K562 (cell line): ENCODE results near the gene BHLHE23. TPM values are rescaled to one million over a fixed set of nuclear protein-coding genes. Genes with fewer than 3 reads are reported as not detected.

Experiments
- BHLHE40 ChIP-seq: IDR thresholded peaks from 2 replicates; pipeline ENCODE4 v1.6.1; 2011; ENCODE audit warnings: low read length, improper control_type of control experiment
- CHCHD3 ChIP-seq: fragments of 250-450 bp; sonication (Bioruptor Pico); IDR thresholded peaks from 2 replicates; pipeline ENCODE4 v2.1.2; 2022; ENCODE audit warnings: mild to moderate bottlenecking
- KAT2B ChIP-seq: IDR thresholded peaks from one replicate; pipeline ENCODE4 v1.6.1; 2012; ENCODE audit warnings: low read depth, mild to moderate bottlenecking, control low read depth, inconsistent platforms, low read length, moderate library complexity
- POLR2B ChIP-seq: fragments of 450-650 bp; IDR thresholded peaks from 2 replicates; pipeline ENCODE4 v1.6.1; 2018; ENCODE audit warnings: low read depth; ENCODE audit not compliant: partially characterized antibody
- POU5F1 ChIP-seq: fragments of 150-350 bp; IDR thresholded peaks from 2 replicates; pipeline ENCODE4 v1.6.1; 2014; ENCODE audit warnings: borderline replicate concordance, low read length, low read depth, mild to moderate bottlenecking; ENCODE audit not compliant: partially characterized antibody
- TOE1 ChIP-seq, 2 experiments: fragments of 450-650 bp in 1 of 2; sonication (generic) in 1 of 2; formaldehyde crosslinking in 1 of 2; IDR thresholded peaks; 2 replicates each; pipeline versions ENCODE4 v1.7.1 to v1.8.0; 2016 to 2022; ENCODE audit warnings: borderline replicate concordance in 2 of 2, mild to moderate bottlenecking in 2 of 2, antibody characterized with exemption in 1 of 2, inconsistent platforms in 1 of 2, low read depth in 1 of 2, missing genetic modification reagents in 1 of 2, moderate library complexity in 1 of 2
- ZBTB1 ChIP-seq: sonication (generic); formaldehyde crosslinking; IDR thresholded peaks from 2 replicates; pipeline ENCODE4 v1.8.1; 2023; ENCODE audit warnings: missing genetic modification reagents, low read depth, mild to moderate bottlenecking, borderline replicate concordance
- ZC3H11A ChIP-seq: IDR thresholded peaks from 2 replicates; pipeline ENCODE4 v1.6.1; 2012; ENCODE audit warnings: low read depth, low read length, improper control_type of control experiment
- ZNF212 ChIP-seq: fragments of 450-650 bp; formaldehyde crosslinking; IDR thresholded peaks from 2 replicates; pipeline ENCODE4 v1.4.0; 2020; ENCODE audit warnings: mild to moderate bottlenecking
- ZNF24 ChIP-seq: fragments of 450-650 bp; IDR thresholded peaks from 2 replicates; pipeline ENCODE4 v1.6.1; 2016
- ZNF445 ChIP-seq: fragments of 250-450 bp; sonication (Bioruptor Pico); IDR thresholded peaks from 2 replicates; pipeline ENCODE4 v1.4.0; 2020; ENCODE audit warnings: low read depth, mild to moderate bottlenecking, moderate library complexity
- polyA plus RNA-seq, 8 experiments: library from polyadenylated mRNA; depleted of rRNA in 4 of 8; stranded (reverse) in 5 of 8; unstranded in 3 of 8; fragments of >200 nt; fragmentation: Nextera tagmentation in 2 of 8; fragmentation: Illumina TruSeq in 1 of 8; extraction: Ambion mirVana in 2 of 8; extraction: Trizol in 1 of 8; gene quantifications; 2 replicates each; pipeline versions ENCODE4 v1.2.1 to v1.2.3, GENCODE V29; 2011 to 2014; ENCODE audit warnings: inconsistent platforms in 1 of 8, missing spikeins in 1 of 8
- total RNA-seq, 7 experiments: library from RNA; depleted of rRNA in 6 of 7; stranded (reverse); fragments of >200 nt in 6 of 7; fragmentation: Illumina TruSeq in 2 of 7; extraction: Trizol in 2 of 7; gene quantifications; 2 replicates each; pipeline versions ENCODE4 v1.2.1 to v1.2.3, GENCODE V29; 2011 to 2021; ENCODE audit warnings: low replicate concordance in 1 of 7
- TF ChIP-seq, protein P1 (sequence below): sonication (generic); formaldehyde crosslinking; IDR thresholded peaks from 2 replicates; pipeline ENCODE4 v1.8.1; 2023; ENCODE audit warnings: mild to moderate bottlenecking, missing genetic modification reagents, moderate library complexity
- TF ChIP-seq, protein P2 (sequence below): sonication (generic); formaldehyde crosslinking; IDR thresholded peaks from 2 replicates; pipeline ENCODE4 v1.8.0; 2022; ENCODE audit warnings: mild to moderate bottlenecking, missing genetic modification reagents
- TF ChIP-seq, protein P3 (sequence below): sonication (generic); formaldehyde crosslinking; IDR thresholded peaks from 2 replicates; pipeline ENCODE4 v1.8.0; 2023; ENCODE audit warnings: mild to moderate bottlenecking, missing genetic modification reagents
- TF ChIP-seq, protein P4 (sequence below): sonication (generic); formaldehyde crosslinking; IDR thresholded peaks from 2 replicates; pipeline ENCODE4 v1.8.1; 2023; ENCODE audit warnings: mild to moderate bottlenecking, missing genetic modification reagents

Gene BHLHE23
- total and polyA plus RNA-seq, 9 of the 15 experiments (the other 6 are each of a cell fraction or from before 2014, with no cell fraction given), result not detected

DNA sequence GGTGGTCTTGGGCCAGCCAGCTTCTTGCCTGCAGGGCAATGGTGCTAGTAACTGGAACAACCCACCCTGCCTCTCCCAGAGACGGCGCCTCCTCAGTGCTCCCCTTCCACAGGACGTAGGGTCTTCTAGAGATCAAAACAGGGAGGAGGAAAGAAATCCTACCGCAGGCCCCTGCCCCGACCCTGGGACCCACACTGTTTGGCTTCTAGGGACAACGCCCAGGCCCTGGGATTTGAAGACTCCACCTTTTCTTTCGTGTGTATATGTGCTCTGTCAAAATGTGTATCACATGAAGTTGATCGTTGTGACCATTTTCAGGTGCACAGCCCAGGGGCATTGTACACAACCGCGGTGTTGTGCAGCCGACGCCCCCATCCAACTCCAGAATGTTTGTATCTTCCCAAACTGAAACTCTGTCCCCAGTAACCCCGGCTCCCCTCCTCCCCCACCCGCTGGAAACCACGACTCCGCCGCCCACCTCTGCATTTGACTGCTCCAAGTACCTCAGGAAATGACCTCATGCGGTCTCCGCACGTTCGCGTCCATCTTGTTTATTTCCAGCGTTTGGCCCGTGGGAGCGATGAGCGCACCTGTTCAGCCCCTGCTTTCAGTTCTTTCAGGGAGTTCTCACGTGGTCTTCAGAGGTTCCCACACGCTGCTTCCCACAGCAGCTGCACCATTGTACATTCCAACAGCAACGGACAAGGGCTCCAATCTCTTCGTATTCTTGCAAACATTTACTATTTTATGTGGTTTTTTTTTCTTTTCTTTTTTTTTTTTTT lies 3.4 kb upstream of the BHLHE23 start (continued):
- TF ChIP-seq ZC3H11A (no peak), ZBTB1 (CRISPR knock-in tag) (no peak), POLR2B (no peak), CHCHD3 (CRISPR knock-in tag) (no peak), TOE1 (IDR thresholded peaks at IDR 0.05; ENCODE audit: borderline replicate concordance) (no peak), TOE1 (CRISPR knock-in tag; IDR thresholded peaks at IDR 0.05; ENCODE audit: borderline replicate concordance, low read depth) (no peak), ZNF445 (CRISPR knock-in tag) (no peak), KAT2B (no peak), ZNF212 (CRISPR knock-in tag) (no peak), ZNF24 (no peak), BHLHE40 (peak; percentile 54; the same call in 1 of the 2 replicates), POU5F1 (no peak)
- TF ChIP-seq, protein P1, sequence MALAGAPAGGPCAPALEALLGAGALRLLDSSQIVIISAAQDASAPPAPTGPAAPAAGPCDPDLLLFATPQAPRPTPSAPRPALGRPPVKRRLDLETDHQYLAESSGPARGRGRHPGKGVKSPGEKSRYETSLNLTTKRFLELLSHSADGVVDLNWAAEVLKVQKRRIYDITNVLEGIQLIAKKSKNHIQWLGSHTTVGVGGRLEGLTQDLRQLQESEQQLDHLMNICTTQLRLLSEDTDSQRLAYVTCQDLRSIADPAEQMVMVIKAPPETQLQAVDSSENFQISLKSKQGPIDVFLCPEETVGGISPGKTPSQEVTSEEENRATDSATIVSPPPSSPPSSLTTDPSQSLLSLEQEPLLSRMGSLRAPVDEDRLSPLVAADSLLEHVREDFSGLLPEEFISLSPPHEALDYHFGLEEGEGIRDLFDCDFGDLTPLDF, result no peak
- TF ChIP-seq, protein P2, sequence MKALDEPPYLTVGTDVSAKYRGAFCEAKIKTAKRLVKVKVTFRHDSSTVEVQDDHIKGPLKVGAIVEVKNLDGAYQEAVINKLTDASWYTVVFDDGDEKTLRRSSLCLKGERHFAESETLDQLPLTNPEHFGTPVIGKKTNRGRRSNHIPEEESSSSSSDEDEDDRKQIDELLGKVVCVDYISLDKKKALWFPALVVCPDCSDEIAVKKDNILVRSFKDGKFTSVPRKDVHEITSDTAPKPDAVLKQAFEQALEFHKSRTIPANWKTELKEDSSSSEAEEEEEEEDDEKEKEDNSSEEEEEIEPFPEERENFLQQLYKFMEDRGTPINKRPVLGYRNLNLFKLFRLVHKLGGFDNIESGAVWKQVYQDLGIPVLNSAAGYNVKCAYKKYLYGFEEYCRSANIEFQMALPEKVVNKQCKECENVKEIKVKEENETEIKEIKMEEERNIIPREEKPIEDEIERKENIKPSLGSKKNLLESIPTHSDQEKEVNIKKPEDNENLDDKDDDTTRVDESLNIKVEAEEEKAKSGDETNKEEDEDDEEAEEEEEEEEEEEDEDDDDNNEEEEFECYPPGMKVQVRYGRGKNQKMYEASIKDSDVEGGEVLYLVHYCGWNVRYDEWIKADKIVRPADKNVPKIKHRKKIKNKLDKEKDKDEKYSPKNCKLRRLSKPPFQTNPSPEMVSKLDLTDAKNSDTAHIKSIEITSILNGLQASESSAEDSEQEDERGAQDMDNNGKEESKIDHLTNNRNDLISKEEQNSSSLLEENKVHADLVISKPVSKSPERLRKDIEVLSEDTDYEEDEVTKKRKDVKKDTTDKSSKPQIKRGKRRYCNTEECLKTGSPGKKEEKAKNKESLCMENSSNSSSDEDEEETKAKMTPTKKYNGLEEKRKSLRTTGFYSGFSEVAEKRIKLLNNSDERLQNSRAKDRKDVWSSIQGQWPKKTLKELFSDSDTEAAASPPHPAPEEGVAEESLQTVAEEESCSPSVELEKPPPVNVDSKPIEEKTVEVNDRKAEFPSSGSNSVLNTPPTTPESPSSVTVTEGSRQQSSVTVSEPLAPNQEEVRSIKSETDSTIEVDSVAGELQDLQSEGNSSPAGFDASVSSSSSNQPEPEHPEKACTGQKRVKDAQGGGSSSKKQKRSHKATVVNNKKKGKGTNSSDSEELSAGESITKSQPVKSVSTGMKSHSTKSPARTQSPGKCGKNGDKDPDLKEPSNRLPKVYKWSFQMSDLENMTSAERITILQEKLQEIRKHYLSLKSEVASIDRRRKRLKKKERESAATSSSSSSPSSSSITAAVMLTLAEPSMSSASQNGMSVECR (CRISPR knock-in tag), result no peak
- TF ChIP-seq, protein P3, sequence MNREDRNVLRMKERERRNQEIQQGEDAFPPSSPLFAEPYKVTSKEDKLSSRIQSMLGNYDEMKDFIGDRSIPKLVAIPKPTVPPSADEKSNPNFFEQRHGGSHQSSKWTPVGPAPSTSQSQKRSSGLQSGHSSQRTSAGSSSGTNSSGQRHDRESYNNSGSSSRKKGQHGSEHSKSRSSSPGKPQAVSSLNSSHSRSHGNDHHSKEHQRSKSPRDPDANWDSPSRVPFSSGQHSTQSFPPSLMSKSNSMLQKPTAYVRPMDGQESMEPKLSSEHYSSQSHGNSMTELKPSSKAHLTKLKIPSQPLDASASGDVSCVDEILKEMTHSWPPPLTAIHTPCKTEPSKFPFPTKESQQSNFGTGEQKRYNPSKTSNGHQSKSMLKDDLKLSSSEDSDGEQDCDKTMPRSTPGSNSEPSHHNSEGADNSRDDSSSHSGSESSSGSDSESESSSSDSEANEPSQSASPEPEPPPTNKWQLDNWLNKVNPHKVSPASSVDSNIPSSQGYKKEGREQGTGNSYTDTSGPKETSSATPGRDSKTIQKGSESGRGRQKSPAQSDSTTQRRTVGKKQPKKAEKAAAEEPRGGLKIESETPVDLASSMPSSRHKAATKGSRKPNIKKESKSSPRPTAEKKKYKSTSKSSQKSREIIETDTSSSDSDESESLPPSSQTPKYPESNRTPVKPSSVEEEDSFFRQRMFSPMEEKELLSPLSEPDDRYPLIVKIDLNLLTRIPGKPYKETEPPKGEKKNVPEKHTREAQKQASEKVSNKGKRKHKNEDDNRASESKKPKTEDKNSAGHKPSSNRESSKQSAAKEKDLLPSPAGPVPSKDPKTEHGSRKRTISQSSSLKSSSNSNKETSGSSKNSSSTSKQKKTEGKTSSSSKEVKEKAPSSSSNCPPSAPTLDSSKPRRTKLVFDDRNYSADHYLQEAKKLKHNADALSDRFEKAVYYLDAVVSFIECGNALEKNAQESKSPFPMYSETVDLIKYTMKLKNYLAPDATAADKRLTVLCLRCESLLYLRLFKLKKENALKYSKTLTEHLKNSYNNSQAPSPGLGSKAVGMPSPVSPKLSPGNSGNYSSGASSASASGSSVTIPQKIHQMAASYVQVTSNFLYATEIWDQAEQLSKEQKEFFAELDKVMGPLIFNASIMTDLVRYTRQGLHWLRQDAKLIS (CRISPR knock-in tag), result no peak
- TF ChIP-seq, protein P4, sequence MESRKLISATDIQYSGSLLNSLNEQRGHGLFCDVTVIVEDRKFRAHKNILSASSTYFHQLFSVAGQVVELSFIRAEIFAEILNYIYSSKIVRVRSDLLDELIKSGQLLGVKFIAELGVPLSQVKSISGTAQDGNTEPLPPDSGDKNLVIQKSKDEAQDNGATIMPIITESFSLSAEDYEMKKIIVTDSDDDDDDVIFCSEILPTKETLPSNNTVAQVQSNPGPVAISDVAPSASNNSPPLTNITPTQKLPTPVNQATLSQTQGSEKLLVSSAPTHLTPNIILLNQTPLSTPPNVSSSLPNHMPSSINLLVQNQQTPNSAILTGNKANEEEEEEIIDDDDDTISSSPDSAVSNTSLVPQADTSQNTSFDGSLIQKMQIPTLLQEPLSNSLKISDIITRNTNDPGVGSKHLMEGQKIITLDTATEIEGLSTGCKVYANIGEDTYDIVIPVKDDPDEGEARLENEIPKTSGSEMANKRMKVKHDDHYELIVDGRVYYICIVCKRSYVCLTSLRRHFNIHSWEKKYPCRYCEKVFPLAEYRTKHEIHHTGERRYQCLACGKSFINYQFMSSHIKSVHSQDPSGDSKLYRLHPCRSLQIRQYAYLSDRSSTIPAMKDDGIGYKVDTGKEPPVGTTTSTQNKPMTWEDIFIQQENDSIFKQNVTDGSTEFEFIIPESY (CRISPR knock-in tag), result no peak
